GM19463 (cell line): Measurements from ENCODE around the gene PAK1.

Source experiments
- ATAC-seq: cut with Tn5 transposase; IDR thresholded peaks from one replicate; pipeline ENCODE4 v1.9.1; 2021; ENCODE audit warnings: mild to moderate bottlenecking, moderate library complexity; ENCODE audit not compliant: unreplicated experiment

PAK1 gene

DNA sequence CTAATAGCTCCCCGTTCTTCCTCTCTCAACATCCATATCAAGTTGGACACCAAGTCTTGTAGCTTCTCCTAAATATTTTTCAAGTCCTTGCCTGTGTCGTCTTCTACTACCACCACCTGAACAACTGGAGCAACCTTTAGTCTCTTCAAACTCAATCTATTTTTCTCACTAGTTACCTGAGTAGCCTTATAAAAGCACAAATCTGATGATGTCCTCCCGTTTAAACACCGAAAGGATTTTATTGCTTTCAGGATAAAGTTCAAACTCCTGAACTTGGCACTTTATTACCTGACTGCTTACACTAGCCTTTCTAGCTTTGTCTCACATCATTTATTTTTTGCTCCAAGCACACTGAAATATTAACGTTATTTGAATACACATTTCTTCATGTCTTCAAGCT, 1.3 kb upstream of the PAK1 start:
- no peak for ATAC-seq

DNA sequence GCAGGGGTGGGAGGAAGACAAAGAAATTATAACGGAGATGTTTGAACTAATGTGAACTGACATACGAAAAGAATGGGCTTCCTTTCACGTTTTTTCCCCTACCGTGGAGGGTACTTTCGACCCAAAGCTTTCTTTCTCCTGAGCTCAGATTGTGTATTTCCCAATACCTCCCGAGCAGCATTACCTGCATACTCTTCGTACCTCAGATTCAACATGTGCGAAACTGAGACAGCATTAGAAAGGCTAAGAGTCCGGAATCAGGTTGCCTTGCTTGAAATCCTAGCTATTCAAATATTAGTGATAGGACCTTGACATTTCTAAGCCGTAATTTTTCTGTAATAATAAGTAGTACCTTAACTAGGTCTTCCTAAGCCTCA, 778 bp upstream of the PAK1 start:
- no peak for ATAC-seq

DNA sequence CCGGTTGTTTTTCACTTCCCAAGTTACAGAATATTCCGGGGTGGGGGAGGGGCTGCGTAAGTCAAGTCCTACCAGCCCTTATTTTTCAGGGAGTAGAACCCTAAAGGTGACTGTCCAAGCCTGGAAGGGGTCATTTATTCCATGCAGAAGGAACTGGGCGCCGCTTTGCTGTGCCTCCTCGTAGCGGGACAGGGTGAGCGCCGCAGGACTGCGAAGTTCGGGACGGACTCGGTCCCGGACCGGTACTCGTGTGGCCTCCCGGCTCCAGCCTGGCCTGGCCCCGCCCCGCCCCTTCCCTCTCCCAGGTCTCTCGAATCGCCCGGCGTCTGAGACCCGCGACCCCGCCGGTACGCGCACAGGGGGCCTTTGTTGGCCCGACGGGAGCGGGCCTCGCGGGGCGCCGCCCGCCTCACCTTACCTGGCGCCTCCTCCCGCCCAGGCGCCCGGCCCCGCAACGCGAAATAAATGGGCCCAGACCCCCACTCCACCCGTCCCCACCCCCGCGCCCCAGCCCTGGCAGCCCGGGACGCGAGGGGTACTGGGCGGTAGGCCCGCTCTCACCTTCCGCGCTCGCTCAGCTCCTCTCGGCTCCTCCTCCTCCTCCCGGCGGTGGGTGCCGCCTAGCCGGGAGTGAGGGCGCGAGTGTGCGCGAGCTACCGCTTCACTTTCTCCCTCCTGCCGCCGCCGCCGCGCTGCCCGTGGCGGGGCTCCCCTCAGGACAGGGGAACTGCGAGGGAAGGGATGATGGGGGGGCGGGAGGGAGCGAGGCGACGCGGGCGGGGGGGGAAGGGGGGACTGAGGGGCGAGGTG, 698 bp downstream of the PAK1 start:
- ATAC-seq, result peak; percentile 36

DNA sequence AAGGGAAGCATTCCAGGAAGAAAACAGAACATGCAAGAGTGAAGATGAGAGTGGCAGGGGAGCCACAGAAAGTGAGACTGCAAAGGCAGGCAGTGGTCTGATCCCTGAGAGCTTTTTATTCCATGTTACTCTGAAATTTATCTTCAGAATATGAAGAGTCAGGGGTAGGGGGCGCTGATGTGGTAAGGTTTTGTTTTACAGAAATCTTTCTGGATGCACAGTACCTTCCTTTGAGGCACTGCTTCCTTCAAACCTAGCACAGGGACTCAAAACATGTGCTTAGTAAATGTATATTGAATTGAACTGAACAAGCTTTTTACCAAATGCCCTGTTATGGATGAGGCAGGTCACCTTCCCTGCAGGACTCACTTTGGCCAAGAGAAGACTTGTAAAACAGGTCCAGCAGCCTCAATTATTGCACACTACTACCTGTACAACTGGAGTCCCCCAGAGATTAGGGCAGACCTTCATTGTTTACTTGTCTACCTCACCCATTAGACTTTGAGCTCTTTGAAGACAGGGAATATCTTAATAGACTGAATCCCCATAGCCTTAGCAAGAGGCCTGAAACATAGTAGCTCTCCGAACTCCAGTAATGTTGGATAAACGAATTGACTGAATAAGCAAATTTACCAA, 2.2 kb downstream of the PAK1 start:
- no peak for ATAC-seq

DNA sequence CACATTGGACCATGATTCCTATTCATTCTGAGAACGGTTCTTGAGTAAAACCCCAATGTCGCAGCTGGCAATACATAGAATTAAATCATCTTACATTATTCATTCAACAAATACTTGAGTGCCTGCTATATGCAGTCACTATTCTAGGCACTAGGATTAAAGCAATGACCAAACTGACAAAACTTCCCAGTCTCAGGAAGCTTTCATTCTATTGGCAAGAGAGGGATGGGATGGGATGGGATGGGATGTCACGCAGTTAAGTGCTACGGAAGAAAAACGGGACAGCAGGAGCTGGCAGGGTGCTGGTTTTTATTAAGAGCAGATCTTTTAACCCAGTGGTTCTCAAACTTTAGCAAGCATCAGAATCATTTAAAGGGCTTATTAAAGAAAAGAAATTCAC, 2.9 kb downstream of the PAK1 start:
- no peak for ATAC-seq

DNA sequence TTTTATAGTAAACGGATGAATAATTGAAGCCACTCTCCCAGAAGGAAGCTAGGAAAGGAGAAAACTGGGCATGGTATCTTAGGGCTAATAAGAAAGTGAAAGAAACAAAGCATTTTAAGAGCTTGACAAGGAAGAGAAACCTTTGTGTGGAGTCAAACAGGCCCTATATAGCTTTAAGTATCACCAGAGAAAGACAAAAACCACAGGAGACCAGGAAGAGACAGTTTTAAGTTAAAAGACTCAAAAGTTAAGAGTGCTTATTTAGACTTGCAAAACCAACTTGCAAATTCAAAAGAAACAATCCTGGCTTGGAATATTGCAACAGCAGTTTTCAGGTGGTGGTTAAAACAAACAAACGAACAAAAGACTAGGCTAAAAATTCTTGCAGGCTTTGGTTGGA, 3.4 kb downstream of the PAK1 start:
- no peak for ATAC-seq

DNA sequence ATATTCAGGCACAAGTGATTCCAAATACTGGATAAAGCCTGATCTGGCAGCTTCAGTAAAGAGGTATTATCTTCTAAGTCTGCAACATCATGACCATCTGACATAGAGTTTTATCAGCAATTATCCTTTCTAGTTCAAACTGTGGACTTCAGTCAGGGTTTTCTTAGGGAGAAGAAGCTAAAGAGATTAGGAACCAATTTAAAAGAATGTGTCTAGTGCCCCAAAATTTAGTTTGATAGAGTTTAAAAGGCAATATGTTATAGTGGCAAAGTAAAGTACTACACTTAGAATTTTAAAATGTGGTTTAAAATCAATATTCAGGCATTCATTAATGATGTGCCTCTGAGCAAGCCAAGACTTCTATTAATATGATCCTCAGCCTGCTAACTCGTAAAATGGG, 5.4 kb downstream of the PAK1 start:
- ATAC-seq, result no peak

DNA sequence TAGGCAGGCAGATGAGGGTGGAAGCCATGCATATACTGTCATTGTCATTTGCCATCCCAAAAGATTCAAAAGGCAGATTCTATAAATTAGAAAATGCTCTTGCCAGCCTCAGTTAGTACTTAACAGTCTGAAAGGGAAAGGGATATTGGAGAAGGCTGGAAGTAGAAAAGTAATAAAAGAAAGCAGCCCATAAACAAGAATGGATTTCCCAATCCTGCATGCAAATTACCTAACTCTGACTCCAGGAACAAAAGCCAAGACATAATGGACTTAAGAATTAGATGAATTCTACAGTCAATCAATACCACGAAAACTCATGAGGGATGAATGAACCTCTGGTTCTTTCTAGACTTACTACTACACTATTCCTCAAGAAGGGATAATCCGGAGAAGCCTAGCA, 5.9 kb downstream of the PAK1 start:
- ATAC-seq, result no peak

DNA sequence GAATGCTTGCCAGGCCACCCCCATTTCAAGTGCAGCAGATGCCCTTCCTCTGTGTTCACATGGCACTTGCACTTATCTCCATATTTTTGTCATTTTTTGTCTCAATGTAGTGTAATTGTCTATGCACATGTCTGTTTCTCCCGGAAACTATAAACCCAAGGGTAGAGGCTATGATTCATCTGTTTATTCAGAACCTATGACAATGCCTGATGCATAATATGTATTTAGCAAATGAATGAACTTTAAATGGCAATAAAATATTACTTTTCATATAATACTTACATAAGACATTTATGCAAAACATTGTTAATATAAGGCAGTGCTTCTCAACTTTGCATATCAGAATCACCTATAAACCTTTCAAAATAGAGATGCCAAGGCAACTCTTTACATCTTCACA, 6.7 kb downstream of the PAK1 start:
- no peak for ATAC-seq

DNA sequence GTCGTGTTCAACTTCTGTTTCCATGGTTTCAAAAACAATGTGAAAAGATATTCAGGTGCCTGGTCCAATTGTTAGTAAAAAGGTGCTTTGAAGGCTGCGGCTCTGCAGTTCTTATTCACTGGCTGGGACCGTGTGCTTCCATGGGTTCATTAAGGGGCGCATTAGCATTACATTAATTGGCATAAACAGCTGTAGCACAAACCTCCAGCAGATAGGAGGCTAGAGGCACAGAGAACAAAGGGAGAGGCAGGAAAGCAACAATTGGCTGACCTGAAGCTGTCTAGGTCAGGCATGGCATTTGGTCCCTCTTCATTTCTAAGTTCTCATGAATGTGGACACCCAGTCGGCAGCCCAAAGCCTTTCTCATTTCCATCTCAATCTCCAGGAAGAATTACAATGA, 16.6 kb downstream of the PAK1 start:
- peak; percentile 9 for ATAC-seq

DNA sequence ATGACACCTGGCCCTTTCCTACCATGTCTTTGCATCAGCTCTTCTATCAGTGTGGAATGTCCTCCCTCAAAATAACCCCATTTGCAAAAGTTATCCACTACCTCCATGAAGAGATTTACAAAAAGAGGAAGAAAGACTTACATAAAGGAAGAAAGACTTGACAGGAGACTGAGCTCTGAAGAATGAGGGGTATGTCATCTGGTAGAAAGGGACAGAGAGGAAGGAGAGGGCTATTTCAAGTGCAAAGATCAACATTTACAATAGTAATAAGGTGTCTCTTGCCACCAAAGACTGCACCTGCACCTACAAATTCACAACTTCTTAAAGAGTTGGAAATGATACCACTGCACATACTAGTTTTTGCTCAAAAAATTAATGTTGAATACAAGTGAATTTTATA, 18.2 kb downstream of the PAK1 start:
- ATAC-seq, result no peak

DNA sequence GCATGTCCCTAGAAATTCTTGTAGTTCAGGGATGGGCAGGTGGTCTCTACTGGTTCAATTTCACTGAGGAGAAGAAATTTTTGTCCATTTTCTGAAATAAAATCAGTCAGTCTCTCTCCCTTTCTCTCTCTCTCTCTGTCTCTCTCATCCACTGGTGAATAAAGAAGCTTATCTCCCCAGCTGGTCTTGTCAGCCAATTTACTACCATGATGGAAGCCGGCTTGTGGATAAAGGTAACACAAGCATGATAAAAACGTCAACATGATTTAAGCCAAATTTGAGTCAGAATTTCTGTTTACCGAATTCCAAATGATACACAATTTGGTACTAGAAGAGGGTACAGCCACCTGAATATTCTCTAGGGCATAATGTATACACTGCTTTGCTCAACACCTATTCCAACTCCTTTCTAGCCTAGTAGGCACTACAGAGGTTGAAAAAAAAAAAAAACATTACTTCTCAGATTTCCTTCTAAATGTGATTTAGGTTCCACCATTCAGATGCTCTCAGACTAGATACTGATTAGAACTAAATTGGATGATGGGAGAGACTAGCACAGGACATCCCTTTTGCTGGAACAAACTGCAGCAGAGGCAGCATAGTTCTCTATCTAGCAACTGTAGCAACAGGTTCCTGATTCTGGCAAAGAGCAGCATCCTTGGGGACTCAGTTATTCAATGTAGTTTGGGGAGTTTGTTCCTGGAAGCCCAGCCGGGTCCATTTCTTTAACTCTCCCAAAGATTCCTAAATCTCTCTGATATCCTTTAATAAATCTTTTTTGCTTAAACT, 18.8 kb downstream of the PAK1 start:
- no peak for ATAC-seq

DNA sequence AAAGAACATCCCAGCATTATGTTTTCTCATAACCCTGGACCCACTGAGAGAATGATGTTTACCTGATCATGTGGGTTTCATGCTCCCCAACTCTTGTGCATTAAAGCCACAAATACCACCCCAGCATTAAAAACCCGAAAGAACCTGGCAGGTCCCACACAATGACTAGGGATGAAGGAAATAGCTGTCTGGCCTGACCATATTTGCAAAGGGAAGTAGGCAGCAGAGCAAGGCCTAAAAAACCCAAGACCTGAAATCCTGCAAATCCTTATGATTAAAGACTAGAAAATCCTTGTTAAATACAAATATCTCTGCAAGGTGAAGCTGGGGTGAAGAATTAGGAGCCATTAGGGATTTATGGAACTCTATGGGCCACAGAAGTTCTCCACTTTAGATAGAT, 23.7 kb downstream of the PAK1 start:
- ATAC-seq, result no peak

DNA sequence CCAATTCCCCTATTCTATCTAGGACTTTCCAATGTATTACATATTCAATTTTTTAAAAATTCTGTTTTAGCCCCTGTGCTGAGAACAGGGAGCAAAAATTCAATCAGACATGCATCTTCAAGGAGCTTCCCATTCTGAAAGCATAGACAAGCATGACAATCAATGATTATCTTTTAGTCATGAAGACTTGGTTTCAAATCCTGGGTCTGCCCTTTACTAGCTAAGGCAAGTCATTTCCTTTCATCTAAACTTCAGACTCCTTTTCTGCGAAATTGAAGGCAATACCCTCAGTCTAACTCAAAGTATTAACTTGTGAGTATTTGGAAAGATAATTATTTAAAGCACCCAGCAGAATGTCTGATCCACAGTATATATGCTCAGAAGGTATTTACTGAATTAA, 24.1 kb downstream of the PAK1 start:
- no peak for ATAC-seq

DNA sequence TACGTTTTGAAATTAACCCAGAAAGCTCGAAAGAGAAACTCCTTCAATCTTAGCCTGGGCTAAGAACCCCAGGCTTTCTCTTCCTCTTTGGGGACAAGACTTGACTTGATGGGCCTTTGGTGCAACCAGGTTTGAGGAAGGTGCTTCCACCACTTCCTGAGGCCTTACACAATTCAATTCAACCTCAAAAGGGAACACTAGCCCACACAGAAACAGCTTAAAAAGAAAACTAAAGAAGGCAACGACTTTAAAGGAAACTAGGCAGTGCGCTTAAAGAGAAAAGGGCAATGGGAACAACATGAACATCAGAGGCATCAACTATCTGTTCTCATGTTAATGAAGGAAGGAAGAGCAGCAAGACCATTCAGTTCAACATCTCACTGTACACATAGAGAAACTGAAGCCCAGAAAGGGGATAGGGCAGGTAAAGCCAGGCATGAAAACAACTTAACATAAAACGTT, 24.8 kb downstream of the PAK1 start:
- ATAC-seq, result peak; percentile 64

DNA sequence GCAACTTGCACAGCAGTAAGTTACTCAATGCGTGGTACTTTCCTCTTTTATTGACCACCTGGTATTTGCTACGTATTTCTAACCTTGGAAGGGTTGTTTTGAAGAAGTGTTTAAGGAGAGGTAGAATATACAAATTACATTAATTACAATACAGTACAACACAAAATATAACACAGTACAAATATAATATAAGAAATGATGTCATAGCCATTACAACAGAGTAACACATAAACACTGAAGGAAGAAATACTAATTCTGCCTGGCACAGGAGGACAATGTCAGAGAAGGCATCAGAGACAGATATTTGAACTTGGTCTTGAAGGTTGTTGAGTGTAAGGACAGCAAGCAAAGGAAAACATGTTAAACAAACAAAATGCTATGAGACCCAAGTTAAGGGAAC, 25.6 kb downstream of the PAK1 start:
- ATAC-seq, result no peak

DNA sequence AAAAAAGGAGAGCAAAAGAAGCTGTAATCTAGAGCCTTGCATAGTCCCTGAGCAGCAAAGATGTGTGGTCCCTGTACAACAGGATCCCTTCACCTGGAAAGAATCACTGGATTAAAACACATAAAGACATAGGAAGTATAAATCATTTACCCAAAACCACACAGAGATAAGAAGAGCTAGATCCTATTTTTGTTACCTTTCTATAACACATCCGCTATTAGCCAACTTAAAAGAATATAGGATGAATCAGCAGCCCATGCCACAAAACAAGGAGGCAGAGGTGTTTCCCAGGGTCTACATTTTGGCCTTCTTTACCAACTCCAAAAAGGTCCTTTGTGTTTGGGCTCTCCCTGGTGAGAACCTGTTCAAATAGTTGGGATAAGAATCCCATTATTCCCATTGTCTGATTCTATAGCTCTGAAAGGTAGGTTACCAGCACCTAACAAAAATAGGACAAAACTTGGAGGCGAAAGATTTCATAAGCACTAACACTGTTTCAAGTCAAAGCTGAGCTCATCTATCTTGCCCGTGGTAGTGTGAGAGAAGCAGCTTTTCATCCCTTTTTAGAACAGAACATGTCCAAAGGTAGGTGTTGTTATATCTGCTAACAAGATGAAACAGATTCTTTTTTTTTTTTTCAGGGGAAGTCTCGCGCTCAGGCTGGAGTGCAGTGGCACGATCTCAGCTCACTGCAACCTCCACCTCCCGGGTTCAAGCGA, 26.8 kb downstream of the PAK1 start:
- no peak for ATAC-seq

DNA sequence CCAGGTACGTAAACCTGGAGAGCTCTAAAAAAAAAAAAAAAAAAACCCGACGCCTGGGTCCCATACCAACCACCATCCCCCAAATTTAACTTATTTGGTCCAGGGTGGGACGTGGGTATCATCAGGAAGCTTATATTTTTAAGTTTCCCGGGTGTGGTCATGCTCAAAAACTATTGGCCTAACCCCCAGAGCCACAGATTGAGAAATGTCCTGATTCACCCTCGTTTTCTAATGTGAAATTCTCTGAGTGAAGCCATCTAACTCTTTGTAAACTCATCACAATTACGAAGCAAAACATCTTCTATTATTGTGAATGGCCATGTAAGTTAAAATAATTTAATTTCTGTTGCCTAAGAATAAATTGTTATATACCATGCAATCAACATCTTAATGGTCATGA, 29.6 kb downstream of the PAK1 start:
- ATAC-seq, result no peak

DNA sequence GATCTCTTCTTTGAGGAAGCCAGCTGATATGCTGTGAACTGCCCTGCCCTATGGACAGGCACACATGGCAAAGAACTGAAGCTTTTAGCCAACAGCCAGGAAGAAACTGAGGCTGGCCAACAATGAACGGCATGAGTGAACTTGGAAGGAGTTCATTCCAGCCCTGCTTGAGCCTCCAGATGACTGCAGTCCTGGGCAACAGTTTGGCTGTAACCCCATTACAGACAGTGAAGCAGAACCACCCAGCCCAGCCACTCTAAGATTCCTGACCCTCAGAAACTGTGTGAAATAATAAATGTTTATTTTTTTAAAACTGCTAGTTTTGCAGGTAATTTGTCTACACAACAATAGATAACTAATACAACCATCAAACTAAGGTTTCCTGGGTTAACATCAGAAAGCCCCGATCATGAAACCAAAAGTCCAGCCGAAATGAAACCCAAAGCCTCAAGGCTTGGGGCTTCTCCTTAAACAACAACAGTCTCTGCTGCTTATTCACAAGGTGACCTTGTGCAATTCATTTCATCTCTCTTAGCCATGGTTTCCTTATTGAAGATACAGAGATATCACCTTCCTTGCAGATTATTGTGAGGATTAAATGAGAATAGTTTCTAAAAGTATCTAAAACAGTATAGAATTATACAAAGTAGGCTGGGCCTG, 31.4 kb downstream of the PAK1 start:
- ATAC-seq, result peak; percentile 48

DNA sequence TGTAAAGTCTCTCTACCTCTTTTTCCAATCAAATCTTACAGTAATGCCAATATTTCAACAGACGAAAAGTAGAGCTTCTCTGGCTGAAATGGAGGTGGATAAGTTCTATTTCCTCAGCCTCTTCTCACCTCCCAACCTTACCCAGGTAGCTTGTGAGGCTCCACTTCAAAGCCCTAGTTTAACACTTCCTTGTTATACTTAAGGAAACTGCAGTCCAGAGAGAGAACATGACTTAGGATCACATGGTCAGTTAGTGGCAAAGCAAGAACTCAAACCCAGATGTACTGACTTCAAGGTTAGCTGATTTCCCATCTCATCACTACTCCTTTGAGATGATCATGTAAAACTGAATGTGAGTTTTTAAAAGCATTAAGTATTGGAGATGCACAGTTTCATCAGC, 32.5 kb downstream of the PAK1 start:
- ATAC-seq, result no peak

DNA sequence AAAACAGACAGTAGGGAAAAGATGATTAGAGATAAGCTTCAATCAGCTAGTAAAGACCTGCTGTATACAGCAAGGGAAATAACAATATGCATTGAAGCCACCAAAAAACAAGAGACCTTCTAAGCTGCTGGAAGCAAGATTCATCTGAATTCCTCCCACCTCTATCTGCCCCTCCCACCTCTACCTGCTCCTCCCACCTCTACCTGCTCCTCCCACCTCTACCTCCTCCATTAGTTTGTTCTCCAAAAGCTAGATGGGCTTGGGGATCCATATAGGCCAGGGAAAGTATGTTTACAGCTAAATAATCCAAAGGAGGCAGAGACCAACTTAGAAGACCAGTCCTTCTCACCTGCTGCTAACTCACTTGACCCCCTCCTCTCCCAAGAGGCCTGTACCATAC, 33.2 kb downstream of the PAK1 start:
- no peak for ATAC-seq
